HG03575 (cell line): ENCODE data around the gene TBR1.

Source experiments
- ATAC-seq: cut with Tn5 transposase; IDR thresholded peaks from one replicate; pipeline ENCODE4 v1.9.1; 2021; ENCODE audit not compliant: unreplicated experiment, insufficient number of reproducible peaks, low FRiP score; ENCODE audit errors: extremely low read depth

Gene TBR1

DNA sequence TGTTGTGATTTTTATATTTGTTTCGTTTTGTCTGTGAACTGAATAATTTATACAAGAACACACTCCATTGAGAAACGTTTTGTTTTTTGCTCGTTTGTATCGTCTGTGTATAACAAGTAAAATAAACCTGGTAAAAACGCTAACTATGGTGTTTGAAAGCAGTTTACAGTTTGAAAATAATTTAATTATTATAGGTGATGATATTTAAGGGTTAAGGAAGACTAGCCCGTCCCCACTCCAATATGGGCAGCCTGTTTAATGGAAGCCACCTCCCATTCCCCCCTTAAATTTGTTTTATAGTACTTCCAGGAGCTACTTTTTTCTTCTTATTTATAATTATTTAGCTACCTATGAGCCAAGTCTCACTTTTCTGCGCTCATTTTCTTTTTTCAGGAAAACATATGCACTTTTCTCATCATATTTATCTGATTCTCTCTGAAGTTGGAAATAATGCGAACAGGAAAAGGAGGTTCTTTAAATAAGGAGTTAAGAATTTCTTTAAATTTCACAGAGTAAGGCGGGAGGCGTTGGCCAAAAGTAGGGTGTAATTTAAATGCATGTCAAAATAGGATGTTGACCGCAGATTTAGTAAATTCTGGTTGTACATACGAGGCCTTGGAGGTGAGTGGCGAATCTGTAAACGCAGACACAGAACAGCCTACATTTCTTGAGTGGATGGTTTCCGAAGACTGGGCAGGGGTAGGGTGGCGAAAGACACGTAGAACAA, 9.8 kb downstream of the TBR1 start:
- ATAC-seq: no peak

DNA sequence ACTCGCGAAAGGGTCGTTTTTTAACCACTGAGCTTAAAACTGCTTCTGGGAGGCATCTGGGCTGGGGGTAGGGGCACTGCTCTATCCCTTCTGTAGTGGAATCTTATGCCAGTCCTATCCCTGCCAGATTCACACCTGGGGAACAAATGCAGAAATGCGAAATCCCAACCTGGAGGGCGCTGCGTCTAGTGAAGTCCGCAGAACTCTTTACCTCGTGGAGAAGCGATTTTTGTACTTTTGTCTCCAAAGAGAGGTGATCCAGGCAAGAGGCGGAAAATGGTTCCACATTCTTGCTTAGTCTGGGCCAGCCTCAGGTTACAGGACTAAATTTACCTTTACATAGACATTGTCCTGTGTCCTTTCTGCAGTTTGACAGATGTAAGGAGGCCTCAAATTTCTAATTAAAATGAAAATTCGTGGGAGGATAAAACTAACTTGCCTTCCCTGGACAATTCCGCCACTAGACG, 10.4 kb downstream of the TBR1 start:
- no peak for ATAC-seq

DNA sequence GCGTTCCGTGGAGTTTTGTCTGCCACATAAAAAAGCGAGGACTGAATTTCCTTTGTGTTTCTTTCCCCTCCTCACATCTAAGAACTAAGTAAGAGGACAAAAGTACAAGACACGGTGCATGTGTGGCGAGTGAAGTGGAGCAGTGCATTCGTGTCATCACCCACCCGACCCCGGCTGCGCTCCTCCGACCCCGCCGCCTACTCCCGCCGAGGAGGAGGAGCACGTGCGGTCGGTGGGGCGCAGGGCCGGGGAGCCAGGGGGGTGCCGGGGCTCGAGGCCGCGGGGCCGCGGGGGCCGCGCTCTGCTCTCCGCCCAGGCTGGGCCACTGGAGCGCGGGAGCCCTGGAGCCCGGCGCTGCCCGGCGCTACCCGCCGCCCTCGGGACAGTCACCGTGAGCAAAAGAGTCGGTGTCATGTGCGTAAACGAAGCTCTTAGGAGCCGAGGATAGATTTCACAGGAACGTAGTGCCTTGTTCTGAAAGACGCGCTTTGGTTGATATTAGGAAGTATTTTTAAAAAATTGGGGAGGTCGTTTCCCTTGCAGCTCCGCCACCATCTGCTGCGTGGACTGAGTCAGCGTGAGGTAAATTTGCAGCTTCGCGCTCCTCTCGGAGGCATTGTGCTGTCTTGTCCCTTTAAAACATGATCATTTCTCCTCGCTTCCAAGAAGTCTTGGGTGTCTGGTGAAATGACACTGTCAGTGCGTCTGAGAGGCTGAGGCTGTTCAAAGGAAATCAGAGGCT, 11.0 kb downstream of the TBR1 start:
- no peak for ATAC-seq

DNA sequence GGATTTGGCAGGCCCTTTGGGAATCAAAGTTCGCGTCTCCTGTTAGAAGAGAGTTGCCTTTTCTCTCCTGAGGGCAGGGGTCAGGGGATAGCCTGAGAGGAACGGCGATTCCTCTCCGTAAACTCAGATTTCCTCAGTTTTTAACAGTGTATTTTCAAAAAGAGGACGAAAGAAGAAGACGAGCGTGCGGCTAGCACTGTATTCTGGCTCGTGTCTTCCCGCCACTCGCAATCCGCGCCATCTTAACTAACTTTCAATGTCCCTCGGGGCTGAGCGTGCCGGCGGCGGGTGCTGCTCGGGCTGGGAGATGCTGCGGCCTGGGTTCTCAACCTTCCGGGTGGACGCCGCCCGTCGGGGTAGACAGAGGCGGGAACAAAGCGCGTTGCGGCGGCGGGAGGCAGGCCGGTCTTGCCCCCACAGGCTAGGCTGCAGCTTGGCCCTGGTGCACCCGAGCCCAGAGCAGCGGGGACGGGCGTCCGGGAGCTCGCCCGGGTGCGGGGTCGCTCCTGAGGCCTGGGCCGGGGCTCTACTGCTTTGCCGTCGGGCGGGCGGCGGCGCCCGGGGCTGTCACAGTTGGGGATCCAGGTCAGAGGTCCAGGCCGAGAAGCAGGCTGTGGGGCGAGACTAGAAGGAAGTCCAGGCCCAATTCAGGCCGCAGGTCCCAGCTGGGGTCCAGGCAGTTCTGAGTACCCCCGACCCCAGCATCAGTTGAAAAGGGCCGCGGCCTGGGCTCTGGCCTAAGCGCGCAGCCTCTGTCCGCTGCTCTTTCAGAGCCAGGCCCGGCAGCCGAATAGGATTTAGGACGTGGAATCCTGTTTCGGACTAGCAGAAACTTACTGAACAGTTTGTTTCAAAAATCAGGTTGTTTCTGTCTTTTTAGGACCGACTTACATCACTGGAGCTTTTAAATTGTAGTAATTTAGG, 11.8 kb downstream of the TBR1 start:
- ATAC-seq: no peak

DNA sequence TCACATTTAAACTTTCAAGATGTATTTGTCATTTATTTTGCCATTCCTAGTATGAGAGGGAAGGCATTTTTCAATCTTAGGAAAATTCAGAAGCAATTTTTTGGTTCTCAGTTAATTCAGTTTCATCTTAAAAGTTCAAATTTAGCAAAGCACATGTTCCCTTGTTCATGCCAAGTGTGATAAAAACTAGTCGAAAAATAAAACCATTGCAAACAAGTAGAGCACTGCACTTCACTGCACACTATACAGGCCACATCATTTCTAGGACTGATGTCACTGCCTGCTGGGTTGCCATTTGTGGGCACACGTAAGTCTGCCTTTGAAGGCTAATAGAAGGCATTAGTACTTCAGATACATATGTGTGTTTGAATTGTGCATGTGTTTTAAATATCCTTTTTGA, 14.3 kb downstream of the TBR1 start:
- ATAC-seq: no peak

DNA sequence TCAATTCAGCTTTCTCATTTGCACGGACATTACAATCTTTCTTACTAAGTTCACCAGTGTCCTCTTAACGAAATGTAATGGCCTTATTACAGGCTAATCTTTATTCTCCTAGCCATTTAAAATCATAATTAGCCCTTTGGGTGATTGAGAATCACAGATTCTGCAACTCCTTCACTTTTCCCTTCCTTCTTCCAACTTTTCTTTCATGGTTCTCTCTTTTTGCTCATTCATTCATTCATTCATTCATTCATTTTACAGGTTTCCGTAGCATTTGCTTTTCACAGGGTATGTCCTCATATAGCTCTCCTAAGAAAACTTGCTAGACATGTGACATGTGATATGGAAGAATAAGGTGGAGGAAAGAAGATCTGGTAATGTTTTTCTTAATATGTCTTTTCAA, 16.0 kb downstream of the TBR1 start:
- ATAC-seq: no peak

DNA sequence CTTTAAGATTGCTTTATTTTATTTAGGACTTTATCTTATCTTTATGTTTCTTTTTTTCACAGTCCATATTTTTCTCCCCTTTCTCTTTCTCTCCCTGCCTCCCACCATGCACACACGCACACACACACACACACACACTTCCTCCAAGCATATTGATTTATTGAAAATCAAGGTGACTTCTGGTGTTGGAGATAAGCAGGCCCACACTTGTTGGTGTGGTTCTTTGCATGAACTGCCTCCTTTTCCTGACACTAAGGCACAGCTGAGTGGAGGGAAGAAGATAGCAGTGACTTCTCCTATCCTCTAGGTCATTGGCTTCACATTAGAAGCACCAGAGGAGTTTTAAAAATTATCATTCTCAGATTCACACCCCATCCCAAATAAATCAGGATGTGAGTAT, 18.0 kb downstream of the TBR1 start:
- no peak for ATAC-seq

DNA sequence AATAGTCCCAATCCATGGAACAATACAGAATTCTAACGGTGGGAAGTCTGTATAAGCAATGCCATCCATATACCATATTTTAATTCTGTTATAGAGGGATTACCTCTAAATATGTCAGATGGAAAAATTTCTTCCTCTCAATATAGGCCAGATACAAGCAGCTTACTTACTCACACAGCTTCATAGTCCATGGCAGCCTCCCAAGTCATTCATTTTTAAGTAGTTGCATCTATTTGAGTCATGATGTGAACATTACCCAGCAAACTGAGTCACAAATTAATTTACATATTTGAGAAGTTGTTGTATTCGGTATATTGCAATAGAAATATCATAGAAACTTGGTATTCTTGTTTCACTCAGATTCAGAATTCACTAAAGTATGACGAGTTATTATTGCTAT, 20.3 kb downstream of the TBR1 start:
- no peak for ATAC-seq

DNA sequence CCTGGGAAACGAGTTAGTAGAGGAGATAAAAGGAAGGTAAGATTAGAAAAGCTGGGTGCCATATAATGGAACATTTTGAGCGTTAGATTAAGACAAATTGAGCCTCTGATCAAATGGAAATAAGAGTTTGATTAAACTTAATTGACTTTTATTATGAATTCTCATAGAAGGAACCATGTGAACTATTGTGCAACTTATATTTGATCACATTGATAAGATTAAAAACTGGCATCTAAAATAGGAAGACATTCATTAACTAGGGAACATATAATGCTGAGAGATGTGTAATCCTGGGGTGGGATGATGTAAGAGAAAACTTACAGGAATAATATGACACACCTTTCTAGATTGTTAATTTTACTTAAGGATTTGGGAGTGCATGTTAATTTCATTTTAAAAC, 22.5 kb downstream of the TBR1 start:
- no peak for ATAC-seq

DNA sequence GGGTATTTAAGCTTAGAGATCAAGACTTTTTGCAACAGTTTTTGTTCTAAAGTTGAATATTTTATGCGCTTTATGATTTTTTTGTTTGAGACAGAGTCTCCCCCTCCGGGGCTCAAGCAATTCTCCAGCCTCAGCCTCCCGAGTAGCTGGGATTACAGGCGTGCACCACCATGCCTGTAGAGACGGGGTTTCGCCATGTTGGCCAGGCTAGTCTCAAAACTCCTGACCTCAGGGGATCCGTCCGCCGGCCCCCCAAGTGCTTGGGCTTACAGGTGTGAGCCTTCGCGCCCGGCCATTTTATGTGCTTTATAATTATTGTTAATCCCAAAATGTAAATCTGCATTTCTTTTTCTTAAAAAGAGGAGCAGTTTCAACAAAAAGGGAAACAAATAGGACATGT, 29.0 kb downstream of the TBR1 start:
- no peak for ATAC-seq

DNA sequence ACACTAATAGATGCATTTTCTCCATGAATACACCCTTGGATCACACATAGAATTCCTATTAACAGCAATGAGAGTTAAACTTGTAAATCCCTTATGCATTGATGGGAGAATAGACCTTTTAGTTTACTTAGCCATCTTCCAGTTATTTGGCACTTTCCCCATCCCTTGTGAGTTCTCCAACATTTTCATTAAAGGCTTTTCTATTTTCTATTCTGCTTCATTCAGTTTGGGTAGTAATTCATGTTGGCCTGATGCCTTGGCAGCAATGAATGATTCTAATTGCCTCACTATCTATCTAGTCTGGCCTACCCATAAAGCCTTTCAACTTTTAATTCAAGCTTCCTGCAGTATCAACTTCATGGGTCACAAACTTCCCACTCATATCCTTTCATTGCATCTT, 32.3 kb downstream of the TBR1 start:
- no peak for ATAC-seq

DNA sequence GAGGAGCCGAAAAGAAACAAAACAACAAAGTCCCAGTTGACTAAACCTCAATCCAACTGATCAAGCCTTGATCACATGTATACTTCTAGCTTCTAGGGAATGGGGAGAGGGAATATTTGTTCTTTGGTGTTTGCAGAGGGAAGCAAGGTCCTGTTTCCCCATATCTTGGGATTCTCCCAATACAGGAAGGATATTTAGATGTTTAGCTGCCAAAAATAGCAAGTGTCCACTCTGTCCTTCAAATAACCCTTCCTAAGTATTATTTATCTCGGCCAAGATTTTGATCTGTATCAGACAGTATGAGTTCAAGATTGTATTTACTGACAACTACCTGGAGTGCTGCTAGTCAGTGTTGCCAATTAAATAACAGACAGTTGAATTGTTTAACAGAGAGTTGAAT, 55.5 kb downstream of the TBR1 start:
- ATAC-seq: no peak

DNA sequence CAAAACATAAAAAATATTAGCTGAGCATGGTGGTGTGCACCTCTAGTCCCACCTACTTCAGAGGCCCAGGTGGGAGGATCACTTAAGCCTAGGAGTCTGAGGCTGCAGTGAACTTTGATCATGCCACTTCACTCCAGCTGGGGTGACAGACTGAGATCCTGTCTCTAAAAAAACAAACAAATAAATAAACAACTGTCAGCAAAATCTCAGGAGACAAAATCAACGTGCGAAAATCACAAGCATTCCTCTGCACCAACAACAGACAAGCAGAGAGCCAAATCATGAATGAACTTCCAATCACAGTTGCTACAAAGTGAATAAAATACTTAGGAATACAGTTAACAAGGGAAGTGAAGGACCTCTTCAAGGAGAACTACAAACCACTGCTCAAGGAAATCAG, 58.8 kb downstream of the TBR1 start:
- ATAC-seq: no peak
